Right kidney (tissue), 1 donor: ENCODE measurements around the gene CD209.
"Not testable (repeated sequence)": the region's sequence is repeated elsewhere in the genome, so short reads cannot be mapped to it uniquely, and the experiment has no call there.

Source experiments
- DNase-seq: peaks from one replicate; pipeline ENCODE4 v3.0.0-alpha.2; 2016

CD209 gene

GRCh38 chr19:7767487-7767886 lies 20.2 kb upstream of the CD209 start:
- no peak for DNase-seq

- no peak for DNase-seq
Measured at GRCh38 chr19:7766535-7766934, 19.2 kb upstream of the CD209 start.

- not testable (repeated sequence) for DNase-seq
Measured at GRCh38 chr19:7765043-7765442, 17.7 kb upstream of the CD209 start.

- DNase-seq: not testable (repeated sequence)
Measured at GRCh38 chr19:7764157-7764556, 16.8 kb upstream of the CD209 start.

- no peak for DNase-seq
Measured at GRCh38 chr19:7763696-7764095, 16.4 kb upstream of the CD209 start.

GRCh38 chr19:7762719-7763293 lies 15.5 kb upstream of the CD209 start, which contains the start of gene CLEC4M:
CLEC4M (plus strand) TSS chr19:7763243; CDS start chr19:7763267, 24 bp downstream.
- DNase-seq: no peak

- no peak for DNase-seq
Measured at GRCh38 chr19:7759156-7759555, 11.8 kb upstream of the CD209 start.

- no peak for DNase-seq
Measured at GRCh38 chr19:7757358-7757757, 10.0 kb upstream of the CD209 start.

- DNase-seq: no peak
Measured at GRCh38 chr19:7756258-7756657, 8.9 kb upstream of the CD209 start.

GRCh38 chr19:7751157-7751783 lies 3.9 kb upstream of the CD209 start:
- DNase-seq: no peak

- DNase-seq: no peak
Measured at GRCh38 chr19:7748756-7749155, 1.4 kb upstream of the CD209 start.

- no peak for DNase-seq
Measured at GRCh38 chr19:7748171-7748570, 837 bp upstream of the CD209 start.

GRCh38 chr19:7746306-7746705 lies 1.0 kb downstream of the CD209 start:
- not testable (repeated sequence) for DNase-seq

GRCh38 chr19:7744871-7745650 lies 2.3 kb downstream of the CD209 start:
- no peak for DNase-seq

GRCh38 chr19:7744199-7744786 lies 3.0 kb downstream of the CD209 start:
- no peak for DNase-seq

GRCh38 chr19:7743425-7743841 lies 3.9 kb downstream of the CD209 start:
- no peak for DNase-seq

- DNase-seq: no peak
Measured at GRCh38 chr19:7742991-7743390, 4.3 kb downstream of the CD209 start.

GRCh38 chr19:7742575-7742974 lies 4.8 kb downstream of the CD209 start:
- no peak for DNase-seq

GRCh38 chr19:7740682-7741054 lies 6.7 kb downstream of the CD209 start:
- DNase-seq: no peak

GRCh38 chr19:7739801-7740681 lies 7.3 kb downstream of the CD209 start:
- no peak for DNase-seq

GRCh38 chr19:7739211-7739755 lies 8.1 kb downstream of the CD209 start:
- DNase-seq: no peak

- DNase-seq: no peak
Measured at GRCh38 chr19:7738023-7738422, 9.3 kb downstream of the CD209 start.
